Fibroblast of pulmonary artery (primary cell): Measurements from ENCODE around the gene RGS19.

Experiments
- DNase-seq: peaks from one replicate; pipeline ENCODE4 v3.0.0-alpha.2; 2010; ENCODE audit warnings: low read depth
- H3K4me3 ChIP-seq: replicated peaks from 2 replicates; pipeline ENCODE4 v1.5.1; 2011; ENCODE audit warnings: low read depth, mild to moderate bottlenecking, control low read depth, low read length, moderate library complexity
- TF ChIP-seq, protein P1 (sequence below): IDR thresholded peaks from 2 replicates; pipeline ENCODE4 v1.5.1; 2011; ENCODE audit warnings: mild to moderate bottlenecking, control low read depth, low read length, inconsistent platforms; ENCODE audit errors: missing control alignments

Gene RGS19

DNA sequence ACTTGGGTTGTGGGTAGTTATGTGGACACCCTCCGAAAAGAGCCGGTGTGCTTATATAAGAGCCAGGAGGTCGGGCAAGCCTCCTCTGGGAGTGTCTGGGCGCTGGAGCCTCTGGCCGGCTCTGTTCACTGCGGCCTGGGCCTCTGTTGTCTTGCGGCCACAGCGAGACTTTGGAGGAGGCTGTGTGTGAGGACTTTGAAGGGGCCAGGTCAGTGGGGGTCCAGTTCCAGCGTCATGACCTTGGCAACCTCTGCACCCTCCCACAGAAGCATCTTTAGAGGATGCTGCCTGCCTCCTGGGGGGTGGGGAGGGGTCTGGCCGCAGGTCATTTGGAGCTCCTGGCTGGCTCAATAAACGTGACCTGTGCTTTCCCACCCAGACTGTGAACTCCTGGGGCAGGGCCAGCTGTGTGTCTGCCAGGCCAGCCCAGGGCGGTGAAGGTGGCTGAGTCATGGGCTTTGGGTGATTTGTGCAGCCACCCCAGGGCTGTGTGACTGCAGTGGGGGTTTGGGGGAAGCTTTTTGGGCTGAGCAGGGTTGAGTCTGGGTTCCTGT, 15.1 kb downstream of the RGS19 start:
- TF ChIP-seq, protein P1, sequence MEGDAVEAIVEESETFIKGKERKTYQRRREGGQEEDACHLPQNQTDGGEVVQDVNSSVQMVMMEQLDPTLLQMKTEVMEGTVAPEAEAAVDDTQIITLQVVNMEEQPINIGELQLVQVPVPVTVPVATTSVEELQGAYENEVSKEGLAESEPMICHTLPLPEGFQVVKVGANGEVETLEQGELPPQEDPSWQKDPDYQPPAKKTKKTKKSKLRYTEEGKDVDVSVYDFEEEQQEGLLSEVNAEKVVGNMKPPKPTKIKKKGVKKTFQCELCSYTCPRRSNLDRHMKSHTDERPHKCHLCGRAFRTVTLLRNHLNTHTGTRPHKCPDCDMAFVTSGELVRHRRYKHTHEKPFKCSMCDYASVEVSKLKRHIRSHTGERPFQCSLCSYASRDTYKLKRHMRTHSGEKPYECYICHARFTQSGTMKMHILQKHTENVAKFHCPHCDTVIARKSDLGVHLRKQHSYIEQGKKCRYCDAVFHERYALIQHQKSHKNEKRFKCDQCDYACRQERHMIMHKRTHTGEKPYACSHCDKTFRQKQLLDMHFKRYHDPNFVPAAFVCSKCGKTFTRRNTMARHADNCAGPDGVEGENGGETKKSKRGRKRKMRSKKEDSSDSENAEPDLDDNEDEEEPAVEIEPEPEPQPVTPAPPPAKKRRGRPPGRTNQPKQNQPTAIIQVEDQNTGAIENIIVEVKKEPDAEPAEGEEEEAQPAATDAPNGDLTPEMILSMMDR = no peak
- peak overlapping the region; percentile 87 for H3K4me3 ChIP-seq
- no peak for DNase-seq

DNA sequence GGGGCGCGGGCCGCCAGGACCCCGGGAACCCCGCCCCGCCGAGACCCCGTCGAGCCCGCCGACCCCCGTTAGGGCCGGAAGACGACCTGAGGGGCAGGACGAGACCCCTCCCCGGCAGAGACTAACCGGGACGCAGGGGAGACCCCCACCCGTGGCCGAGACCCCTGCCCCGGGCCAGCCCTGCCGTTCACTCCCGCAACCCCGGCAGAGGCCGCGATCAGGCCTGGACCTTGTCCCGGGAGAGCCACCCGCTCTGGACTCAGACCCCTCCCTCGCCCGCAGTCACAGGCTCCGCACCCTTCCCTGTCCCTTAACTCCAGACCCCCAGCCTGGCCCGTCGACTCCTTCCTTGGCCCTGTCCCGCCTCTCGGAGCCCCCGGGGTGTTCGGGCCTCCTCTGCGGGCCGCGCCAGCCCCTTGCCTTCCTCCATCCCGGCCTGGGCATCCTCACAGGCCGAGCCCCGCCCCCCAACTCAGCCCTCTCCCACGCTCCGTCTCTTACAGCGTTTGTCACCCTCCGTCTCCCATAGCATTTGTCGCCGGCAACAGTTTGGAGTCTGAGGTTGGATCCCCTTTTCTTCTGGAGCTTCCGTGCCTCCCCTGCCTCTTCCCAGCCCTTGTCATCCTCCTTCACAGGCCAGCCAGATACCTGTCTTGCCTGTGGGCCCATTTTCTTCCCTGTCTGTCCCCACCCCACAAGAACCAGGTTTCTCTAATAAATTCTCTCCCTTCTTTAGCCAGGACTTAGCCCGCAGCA, 15.8 kb downstream of the RGS19 start:
- TF ChIP-seq, protein P1 = no peak
- peak overlapping the region; percentile 87 for H3K4me3 ChIP-seq
- no peak for DNase-seq

DNA sequence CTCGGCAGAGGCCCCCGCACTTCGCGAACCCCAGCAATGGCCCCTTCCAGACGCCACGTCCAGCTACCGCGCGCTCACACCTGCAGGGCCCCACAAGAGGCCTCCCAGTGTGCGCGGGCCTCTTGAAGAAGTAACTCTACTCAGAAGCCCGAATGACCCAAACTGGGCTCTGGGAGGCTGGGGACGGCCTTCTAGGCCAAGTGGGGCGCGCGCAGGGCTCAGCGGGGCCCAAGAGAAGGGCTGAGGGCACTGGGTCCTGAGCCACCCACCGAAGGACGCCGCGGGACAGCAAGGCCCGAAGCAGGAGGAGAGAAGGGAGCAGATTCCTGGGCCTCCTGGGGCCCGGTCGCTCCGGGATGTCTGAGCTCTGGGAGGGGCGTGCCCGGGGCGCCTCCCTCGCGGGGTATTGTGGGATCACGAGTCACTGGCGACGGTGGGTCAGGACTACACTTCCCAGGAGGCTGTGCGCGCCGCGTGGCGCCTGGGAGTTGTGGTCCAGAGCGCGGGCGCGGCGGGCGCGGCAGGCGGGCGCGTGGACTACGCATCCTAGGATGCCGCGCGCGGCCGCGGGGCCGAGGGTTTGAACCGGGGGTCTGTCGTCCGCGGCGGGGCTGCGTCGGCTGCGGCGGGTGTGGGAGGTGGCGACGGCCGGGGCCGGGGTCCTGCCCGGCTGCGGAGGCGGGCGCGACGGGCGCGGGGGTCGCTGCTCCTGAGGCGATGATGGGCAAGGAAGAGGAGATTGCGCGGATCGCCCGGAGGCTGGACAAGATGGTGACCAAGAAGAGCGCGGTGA, 16.5 kb downstream of the RGS19 start, which contains the start of gene TCEA2:
TCEA2 (plus strand) TSS at position 603 of the 793 bp plus-strand sequence; CDS start at position 718, 115 bp downstream.
- peak within 1 kb of the TSS; percentile 87 for H3K4me3 ChIP-seq
- TF ChIP-seq, protein P1 = no peak
- DNase-seq = peak; percentile 96

DNA sequence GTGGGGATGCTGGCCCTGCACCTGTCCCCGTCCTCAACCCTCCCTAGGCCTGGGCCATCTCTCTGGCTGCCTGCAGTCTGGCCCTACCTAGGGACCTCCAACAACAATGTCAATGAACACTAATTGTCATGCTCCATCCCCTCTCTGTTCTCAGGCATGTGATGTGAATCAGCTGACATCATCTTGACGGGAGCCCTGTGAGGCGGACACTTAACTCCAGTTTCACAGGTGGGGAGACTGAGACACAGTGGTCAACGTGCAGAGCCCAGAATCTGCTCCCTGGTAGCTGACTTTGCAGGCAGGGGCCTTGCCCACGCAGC, 17.1 kb downstream of the RGS19 start:
- TF ChIP-seq, protein P1 = no peak
- peak overlapping the region; percentile 87 for H3K4me3 ChIP-seq
- DNase-seq = no peak

DNA sequence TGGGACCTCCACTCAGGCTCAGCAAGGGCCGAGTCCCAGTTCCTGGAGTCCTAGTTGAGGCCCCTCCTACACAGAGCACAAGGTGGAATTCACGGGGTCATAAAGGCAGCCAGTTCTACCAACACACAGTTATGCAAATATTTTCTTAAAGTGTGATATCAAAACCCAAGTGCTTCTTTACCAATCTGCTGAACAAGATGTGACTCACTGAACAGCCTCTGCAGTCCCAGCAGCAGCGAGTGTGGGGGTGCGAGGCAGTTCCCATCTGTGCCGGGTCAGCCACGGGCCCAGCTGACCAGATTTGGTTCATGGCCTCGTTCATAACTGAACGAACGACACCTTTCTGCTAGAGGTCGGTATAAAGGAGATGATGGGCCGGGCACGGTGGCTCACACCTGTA, 20.8 kb downstream of the RGS19 start:
- no peak for DNase-seq
- H3K4me3 ChIP-seq = no peak overlapping the region
- TF ChIP-seq, protein P1 = no peak

DNA sequence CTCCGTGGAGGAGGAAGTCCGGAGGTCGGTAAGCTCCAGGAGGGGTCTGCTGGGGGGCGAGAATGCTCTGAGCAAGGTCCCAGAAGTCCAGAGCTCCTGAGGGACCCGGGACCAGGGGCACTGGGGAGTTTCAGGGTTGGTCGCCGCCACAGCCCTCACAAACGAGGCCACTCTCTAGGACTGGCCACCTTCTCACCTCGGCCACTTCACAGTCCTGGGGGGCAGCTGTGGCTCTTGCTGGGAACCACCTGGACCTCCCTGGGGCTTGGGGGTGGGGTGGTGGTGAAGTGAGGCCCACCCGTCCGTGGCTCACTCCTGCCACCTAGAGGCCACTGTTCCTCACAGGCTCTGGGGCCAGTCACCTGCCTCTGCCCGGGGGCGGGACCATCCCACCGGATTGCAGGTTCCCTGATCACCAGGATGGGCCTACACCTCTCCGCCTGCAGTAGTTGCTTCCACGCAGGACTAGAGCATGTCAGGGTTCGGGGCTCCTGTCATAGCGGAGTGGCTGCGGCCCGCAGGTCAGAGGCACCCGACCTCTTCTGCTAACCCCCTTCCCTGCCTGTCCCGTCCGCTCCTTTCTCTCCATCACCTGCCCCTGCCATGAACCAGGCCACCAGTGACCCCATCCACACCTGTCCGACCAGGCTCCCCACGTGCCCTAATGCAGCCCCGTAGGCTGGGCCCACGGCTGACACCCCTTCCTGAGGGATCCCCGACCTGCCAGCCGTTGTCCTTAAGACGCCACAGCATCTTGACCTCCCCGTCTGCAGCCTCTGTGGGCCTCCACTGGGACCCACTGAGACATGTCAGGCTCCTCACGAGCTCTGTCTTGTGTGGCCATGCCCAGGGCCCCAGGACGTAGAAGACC, 21.5 kb downstream of the RGS19 start:
- no peak overlapping the region for H3K4me3 ChIP-seq
- peak; percentile 70 for DNase-seq
- TF ChIP-seq, protein P1 = peak; percentile 84
